H1 (cell line): ENCODE results near the gene EPN3. TPM values are rescaled to one million over a fixed set of nuclear protein-coding genes. Genes with fewer than 3 reads are reported as not detected.
A peak's percentile ranks its signal among the peaks of the same experiment; 100 is the strongest.

Experiments used
- CTCF ChIA-PET: fragments of 300-600 bp; sonication (Branson Sonifier 250); formaldehyde crosslinking; loops from one replicate; lab custom pipeline; 2021; ENCODE audit not compliant: partially characterized antibody; lab: Charles Lee
- POLR2A ChIA-PET: fragments of 300-600 bp; sonication (Branson Sonifier 250); formaldehyde crosslinking; loops from one replicate; lab custom pipeline; 2021; ENCODE audit warnings: inconsistent platforms; ENCODE audit not compliant: partially characterized antibody; lab: Charles Lee
- DNase-seq, 2 experiments: peaks; one replicate each; pipeline versions ENCODE4 v3.0.0 to v3.0.0-alpha.2; 2010 to 2022; ENCODE audit warnings: low spot score in 2 of 2, low read depth in 1 of 2, mixed read lengths in 1 of 2
- FAIRE-seq: peaks from 2 replicates; lab custom pipeline; 2011; peaks lifted over from hg19 to GRCh38; lab: Jason Lieb, UNC
- H2AFZ ChIP-seq: 2 replicates; pipeline ENCODE4 v1.8.1; 2012; ENCODE audit warnings: low read length, inconsistent platforms
- H2AK5ac ChIP-seq: 2 replicates; pipeline ENCODE4 v1.6.1; 2013; ENCODE audit warnings: low read depth, low read length
- H2BK120ac ChIP-seq: replicated peaks from 2 replicates; pipeline ENCODE3; 2013; ENCODE audit warnings: low read depth, low read length, inconsistent platforms
- H2BK12ac ChIP-seq: 2 replicates; pipeline ENCODE4 v1.6.1; 2013; ENCODE audit warnings: low read depth, low read length
- H2BK15ac ChIP-seq: 2 replicates; pipeline ENCODE4 v1.6.1; 2013; ENCODE audit warnings: low read length
- H2BK20ac ChIP-seq: 2 replicates; pipeline ENCODE4 v1.6.1; 2013; ENCODE audit warnings: low read length
- H2BK5ac ChIP-seq: 2 replicates; pipeline ENCODE4 v1.6.1; 2013; ENCODE audit warnings: low read depth, low read length
- H3K14ac ChIP-seq: 2 replicates; pipeline ENCODE4 v1.6.1; 2013; ENCODE audit warnings: inconsistent platforms; ENCODE audit not compliant: insufficient read length
- H3K18ac ChIP-seq: 2 replicates; pipeline ENCODE4 v1.6.1; 2013; ENCODE audit warnings: low read length; ENCODE audit errors: extremely low read depth
- H3K23ac ChIP-seq: 2 replicates; pipeline ENCODE4 v1.6.1; 2013; ENCODE audit warnings: inconsistent platforms; ENCODE audit not compliant: insufficient read length
- H3K23me2 ChIP-seq: 2 replicates; pipeline ENCODE4 v1.6.1; 2013; ENCODE audit warnings: low read depth, low read length
- H3K27ac ChIP-seq: 2 replicates; pipeline ENCODE4 v1.6.1; 2011; ENCODE audit warnings: low read depth, low read length, inconsistent platforms
- H3K27me3 ChIP-seq, 4 experiments: replicated peaks in 1 of 4; 1 replicate in 1 of 4; 2 replicates in 3 of 4; pipeline versions ENCODE4 v1.6.1 to v1.8.1; 2011 to 2013; ENCODE audit warnings: low read length in 3 of 4, mild to moderate bottlenecking in 3 of 4, inconsistent platforms in 2 of 4, mixed read lengths in 2 of 4, moderate library complexity in 1 of 4; ENCODE audit not compliant: control insufficient read depth in 3 of 4, insufficient read depth in 3 of 4; ENCODE audit errors: extremely low read depth in 1 of 4
- H3K36me3 ChIP-seq, 4 experiments: 2 replicates each; pipeline versions ENCODE4 v1.6.1 to v1.8.1; 2011 to 2013; ENCODE audit warnings: mild to moderate bottlenecking in 4 of 4, low read length in 3 of 4, moderate library complexity in 2 of 4, control low read depth in 1 of 4, inconsistent platforms in 1 of 4; ENCODE audit not compliant: insufficient read depth in 4 of 4, control insufficient read depth in 2 of 4
- H3K4ac ChIP-seq: replicated peaks from 2 replicates; pipeline ENCODE3; 2013; ENCODE audit warnings: low read length, low read depth, mixed read lengths, inconsistent platforms; ENCODE audit not compliant: insufficient read length
- H3K4me1 ChIP-seq, 4 experiments: replicated peaks in 1 of 4; 1 replicate in 1 of 4; 2 replicates in 3 of 4; pipeline versions ENCODE4 v1.6.1 to v1.8.1; 2011 to 2013; ENCODE audit warnings: low read length in 3 of 4, inconsistent platforms in 2 of 4, mixed read lengths in 1 of 4; ENCODE audit not compliant: insufficient read depth in 4 of 4, control insufficient read depth in 3 of 4
- H3K4me2 ChIP-seq, 2 experiments: 2 replicates each; pipeline versions ENCODE4 v1.6.1 to v1.8.1; 2011 to 2013; ENCODE audit warnings: low read depth in 2 of 2, low read length in 2 of 2, control low read depth in 1 of 2, inconsistent platforms in 1 of 2, mild to moderate bottlenecking in 1 of 2; ENCODE audit not compliant: insufficient read depth in 1 of 2
- H3K4me3 ChIP-seq, 4 experiments: fragments of 200-600, 300-600 bp in 1 of 4; sonication (generic), shearing (Covaris generic), sonication (Bioruptor Twin) in 1 of 4; 2 replicates each; pipeline versions ENCODE4 v1.5.1 to v1.8.1; 2011 to 2016; ENCODE audit warnings: low read length in 4 of 4, low read depth in 3 of 4, control low read depth in 2 of 4, inconsistent platforms in 2 of 4, mild to moderate bottlenecking in 2 of 4, mixed read lengths in 1 of 4, moderate library complexity in 1 of 4; ENCODE audit not compliant: insufficient read depth in 2 of 4; ENCODE audit errors: extremely low read depth in 1 of 4
- H3K56ac ChIP-seq: replicated peaks from 2 replicates; pipeline ENCODE3; 2013; ENCODE audit warnings: low read depth, mild to moderate bottlenecking, mixed read lengths, low read length, inconsistent platforms; ENCODE audit not compliant: insufficient read length
- H3K79me1 ChIP-seq: 2 replicates; pipeline ENCODE4 v1.6.1; 2013; ENCODE audit warnings: low read depth, low read length, control low read depth
- H3K79me2 ChIP-seq, 2 experiments: 2 replicates each; pipeline versions ENCODE4 v1.6.1 to v1.8.1; 2012 to 2013; ENCODE audit warnings: low read length in 2 of 2, mild to moderate bottlenecking in 2 of 2, inconsistent platforms in 1 of 2; ENCODE audit not compliant: insufficient read depth in 2 of 2, control insufficient read depth in 1 of 2
- H3K9ac ChIP-seq, 4 experiments: replicated peaks in 1 of 4; 1 replicate in 1 of 4; 2 replicates in 3 of 4; pipeline versions ENCODE4 v1.6.1 to v1.8.1; 2011 to 2013; ENCODE audit warnings: low read depth in 3 of 4, low read length in 3 of 4, control low read depth in 2 of 4, mild to moderate bottlenecking in 2 of 4, moderate library complexity in 2 of 4, inconsistent platforms in 1 of 4; ENCODE audit errors: extremely low read depth in 1 of 4
- H3K9me3 ChIP-seq, 2 experiments: 2 replicates each; pipeline versions ENCODE4 v1.6.1 to v1.8.1; 2012 to 2013; ENCODE audit warnings: mild to moderate bottlenecking in 2 of 2, moderate library complexity in 2 of 2, control low read depth in 1 of 2, inconsistent platforms in 1 of 2, low read depth in 1 of 2, low read length in 1 of 2, mixed read lengths in 1 of 2; ENCODE audit not compliant: insufficient read depth in 2 of 2
- H4K20me1 ChIP-seq, 2 experiments: replicated peaks in 1 of 2; 2 replicates each; pipeline versions ENCODE3 to v1.8.1; 2011 to 2013; ENCODE audit warnings: inconsistent platforms in 2 of 2, low read length in 2 of 2, mild to moderate bottlenecking in 1 of 2; ENCODE audit not compliant: insufficient read depth in 2 of 2, control insufficient read depth in 1 of 2
- H4K5ac ChIP-seq: 2 replicates; pipeline ENCODE4 v1.6.1; 2013; ENCODE audit warnings: low read length, low read depth, mixed read lengths, inconsistent platforms; ENCODE audit not compliant: insufficient read length
- H4K8ac ChIP-seq: 2 replicates; pipeline ENCODE4 v1.8.0; 2013; ENCODE audit warnings: mild to moderate bottlenecking, moderate library complexity, low read length, inconsistent platforms; ENCODE audit not compliant: insufficient read depth; ENCODE audit errors: extremely low read depth
- H4K91ac ChIP-seq: replicated peaks from 2 replicates; pipeline ENCODE3; 2013; ENCODE audit warnings: low read length, mixed read lengths, inconsistent platforms; ENCODE audit not compliant: insufficient read length
- BACH1 ChIP-seq: IDR thresholded peaks from 2 replicates; pipeline ENCODE4 v1.6.1; 2012; ENCODE audit warnings: low read length, improper control_type of control experiment
- CREB1 ChIP-seq: IDR thresholded peaks from 2 replicates; pipeline ENCODE4 v1.6.1; 2012; ENCODE audit warnings: inconsistent platforms
- CTCF ChIP-seq, 3 experiments: IDR thresholded peaks; 1 replicate in 2 of 3; 2 replicates in 1 of 3; pipeline versions ENCODE4 v1.5.1 to v1.6.1; 2011; ENCODE audit warnings: low read length in 3 of 3, mild to moderate bottlenecking in 3 of 3, inconsistent platforms in 2 of 3, low read depth in 1 of 3, moderate library complexity in 1 of 3; ENCODE audit not compliant: insufficient read depth in 1 of 3; ENCODE audit errors: control extremely low read depth in 1 of 3
- EGR1 ChIP-seq: IDR thresholded peaks from 2 replicates; pipeline ENCODE4 v1.6.1; 2011; ENCODE audit warnings: low read depth, low read length, borderline replicate concordance
- EZH2 ChIP-seq: fragments of 200-600 bp; sonication (generic); IDR thresholded peaks from 2 replicates; pipeline ENCODE4 v1.7.1; 2012; ENCODE audit warnings: low read depth, mild to moderate bottlenecking, moderate library complexity, low read length, inconsistent platforms; ENCODE audit not compliant: severe bottlenecking
- FOSL1 ChIP-seq: IDR thresholded peaks from 2 replicates; pipeline ENCODE4 v1.6.1; 2011; ENCODE audit warnings: mild to moderate bottlenecking, low read depth, low read length, moderate library complexity; ENCODE audit not compliant: insufficient read depth
- NRF1 ChIP-seq: IDR thresholded peaks from 2 replicates; pipeline ENCODE4 v1.6.1; 2011; ENCODE audit warnings: mild to moderate bottlenecking, low read depth, low read length, improper control_type of control experiment
- PHF8 ChIP-seq: fragments of 200-600 bp; sonication (generic); conservative IDR thresholded peaks from 2 replicates; pipeline ENCODE4 v1.7.1; 2012; ENCODE audit warnings: low read depth, mild to moderate bottlenecking, inconsistent platforms, low read length, moderate library complexity
- RXRA ChIP-seq: IDR thresholded peaks from 2 replicates; pipeline ENCODE4 v1.6.1; 2011; ENCODE audit warnings: low read depth, mild to moderate bottlenecking, low read length, moderate library complexity; ENCODE audit not compliant: insufficient read depth
- SIN3A ChIP-seq, 2 experiments: IDR thresholded peaks in 1 of 2; conservative IDR thresholded peaks in 1 of 2; 2 replicates each; pipeline ENCODE4 v1.6.1; 2011 to 2012; ENCODE audit warnings: low read length in 2 of 2, improper control_type of control experiment in 1 of 2, low read depth in 1 of 2, mild to moderate bottlenecking in 1 of 2
- TEAD4 ChIP-seq: IDR thresholded peaks from 2 replicates; pipeline ENCODE4 v1.6.1; 2012; ENCODE audit warnings: low read depth, low read length, inconsistent platforms, mixed read lengths
- WGBS, 2 experiments: shearing (Covaris generic) in 1 of 2; methylation state at CpG; one replicate each; pipeline versions ENCODE4 v1.1.6 to v1.1.7; 2013 to 2015; ENCODE audit warnings: low lambda C conversion rate in 2 of 2, mixed read lengths in 2 of 2, inconsistent platforms in 1 of 2, low coverage in 1 of 2, missing lambda C conversion rate in 1 of 2; ENCODE audit not compliant: insufficient replicate concordance in 2 of 2, insufficient coverage in 1 of 2, insufficient read length in 1 of 2; ENCODE audit errors: extremely low coverage in 1 of 2, missing lambda C conversion rate in 1 of 2; 5-methylcytosine and 5-hydroxymethylcytosine counted together
- polyA plus RNA-seq, 7 experiments: library from polyadenylated mRNA; depleted of rRNA in 3 of 7; stranded (reverse) in 5 of 7; unstranded in 2 of 7; fragments of >200 nt in 5 of 7; fragments of 200-250 nt in 2 of 7; gene quantifications; 1 replicate in 5 of 7; 2 replicates in 1 of 7; 4 replicates in 1 of 7; pipeline versions ENCODE4 v1.2.1 to v1.2.3, GENCODE V29; 2011 to 2013; ENCODE audit warnings: missing spikeins in 2 of 7, mixed read lengths in 2 of 7
- total RNA-seq: library from RNA; stranded (reverse); fragmentation: NEBNext Ultra II Directional; extraction: Animal tissue kit (Norgen Biotek cat#: 25700); gene quantifications from 2 replicates; pipeline ENCODE4 v1.2.1, GENCODE V29; 2021

EPN3 gene
- total and polyA plus RNA-seq, 2 of the 8 experiments (the other 6 are each of a cell fraction or from before 2014, with no cell fraction given) = 6.7 to 7.9 TPM

GRCh38 chr17:50580646-50581045, 48.1 kb downstream of the EPN3 start:
- no peaks in the 10 kb centered on the region for H3K79me2 ChIP-seq
- CTCF ChIA-PET = interaction anchor here (0.6 to 10.2 kb wide), 5 partner anchors 9 to 45 kb away, joined by 3 to 95 read pairs (median 4); no protein-coding TSS in a partner anchor
- no peak overlapping the region for H4K5ac ChIP-seq
- no peak overlapping the region; the same call in 1 of the 2 replicates for H3K18ac ChIP-seq
- H3K4me3 ChIP-seq = no peak overlapping the region
- H3K23me2 ChIP-seq = no peaks in the 10 kb centered on the region
- 86% methylated on average over 5 of the region's 9 CpGs; no CpG with 5 or more reads in 1 of the 2 experiments for WGBS, 2 experiments
- H3K14ac ChIP-seq = no peak overlapping the region
- no peak overlapping the region for H2BK120ac ChIP-seq
- H3K4me2 ChIP-seq = no peak overlapping the region
- H3K36me3 ChIP-seq = peaks cover 0 to 3% (median 0%) of the 10 kb centered on the region in 4 experiments; a peak in 1 of 8 replicates
- H2BK20ac ChIP-seq = no peak overlapping the region
- H3K9ac ChIP-seq = no peak overlapping the region
- H4K8ac ChIP-seq = no peak overlapping the region
- DNase-seq (no peak), FAIRE-seq (no peak)
- H3K79me1 ChIP-seq = no peaks in the 10 kb centered on the region
- H2AK5ac ChIP-seq = no peak overlapping the region
- H3K4ac ChIP-seq = no peak overlapping the region
- H4K91ac ChIP-seq = no peak overlapping the region
- POLR2A ChIA-PET = no interaction called here
- H3K56ac ChIP-seq = no peak overlapping the region
- peak overlapping the region; percentile 66; the same call in 1 of the 2 replicates for H2BK5ac ChIP-seq
- H3K9me3 ChIP-seq = no peaks in the 10 kb centered on the region
- H3K4me1 ChIP-seq = peaks cover 0 to 12% (median 6%) of the 10 kb centered on the region in 4 experiments; a peak in 5 of 7 replicates
- H4K20me1 ChIP-seq = peaks cover 2 to 5% of the 10 kb centered on the region in 2 experiments
- H3K27ac ChIP-seq = no peak overlapping the region
- H2AFZ ChIP-seq = no peak overlapping the region
- H3K23ac ChIP-seq = no peak overlapping the region
- H3K27me3 ChIP-seq = no peaks in the 10 kb centered on the region; a peak in 1 of 7 replicates
- H2BK12ac ChIP-seq = peak overlapping the region; percentile 39; the same call in 1 of the 2 replicates
- no peak overlapping the region for H2BK15ac ChIP-seq
- no peak for TF ChIP-seq CTCF (IDR thresholded peaks at IDR 0.05; ENCODE audit: control extremely low read depth in 1 of 3, insufficient read depth in 1 of 3, low read depth in 1 of 3, low read length in 3 of 3)
- TF ChIP-seq RXRA = no peak
- no peak for TF ChIP-seq CREB1
- no peak for TF ChIP-seq SIN3A (conservative IDR thresholded peaks at IDR 0.05 in 1 of 2, IDR thresholded peaks at IDR 0.05 in 1 of 2; ENCODE audit: low read depth in 1 of 2, low read length in 2 of 2)
- no peak for TF ChIP-seq EGR1
- no peak for TF ChIP-seq TEAD4
- no peak for TF ChIP-seq BACH1
- TF ChIP-seq NRF1 = no peak
- no peak for TF ChIP-seq PHF8
- TF ChIP-seq EZH2 = no peak
- TF ChIP-seq FOSL1 = no peak
